GM18507 (cell line): Measurements from ENCODE around the gene OR6Y1.

Source experiments
- DNase-seq: peaks from one replicate; pipeline ENCODE4 v3.0.0; 2011; ENCODE audit warnings: low read depth; ENCODE audit not compliant: insufficient read length; ENCODE audit errors: extremely low spot score
- FAIRE-seq: peaks from 2 replicates; lab custom pipeline; 2011; peaks lifted over from hg19 to GRCh38; lab: Jason Lieb, UNC

The OR6Y1 gene, protein sequence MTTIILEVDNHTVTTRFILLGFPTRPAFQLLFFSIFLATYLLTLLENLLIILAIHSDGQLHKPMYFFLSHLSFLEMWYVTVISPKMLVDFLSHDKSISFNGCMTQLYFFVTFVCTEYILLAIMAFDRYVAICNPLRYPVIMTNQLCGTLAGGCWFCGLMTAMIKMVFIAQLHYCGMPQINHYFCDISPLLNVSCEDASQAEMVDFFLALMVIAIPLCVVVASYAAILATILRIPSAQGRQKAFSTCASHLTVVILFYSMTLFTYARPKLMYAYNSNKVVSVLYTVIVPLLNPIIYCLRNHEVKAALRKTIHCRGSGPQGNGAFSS

GRCh38 chr1:158554352-158554751, at the start of gene OR6Y1:
Gene OR6Y1, minus strand, starts transcription at chr1:158554405. Its CDS starts 6,300 bp downstream, at chr1:158548105.
- DNase-seq, result no peak
- no peak for FAIRE-seq

DNA sequence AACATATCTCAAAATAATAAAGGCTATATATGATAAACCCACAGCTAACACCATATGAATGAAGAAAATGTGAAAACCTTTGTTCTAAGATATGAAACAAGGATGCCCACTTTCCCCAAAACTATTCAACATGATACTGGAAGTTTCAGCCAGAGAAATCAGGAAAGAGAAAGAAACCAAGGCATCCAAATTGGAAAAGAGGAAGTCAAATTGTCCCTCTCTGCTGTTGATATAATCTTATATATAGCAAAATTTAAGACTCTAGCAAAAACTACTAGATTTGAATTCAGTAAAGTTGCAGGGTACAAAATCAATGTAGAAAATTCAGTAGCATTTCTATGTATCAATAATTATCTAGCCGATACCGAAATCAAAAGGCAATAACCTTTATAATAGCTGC, 46.5 kb upstream of the OR6Y1 start:
- no peak for FAIRE-seq

GRCh38 chr1:158586942-158587341, 32.7 kb upstream of the OR6Y1 start:
- no peak for FAIRE-seq
- DNase-seq, result no peak

More for the DNA sequence above, 46.5 kb upstream of the OR6Y1 start:
- DNase-seq, result no peak

DNA sequence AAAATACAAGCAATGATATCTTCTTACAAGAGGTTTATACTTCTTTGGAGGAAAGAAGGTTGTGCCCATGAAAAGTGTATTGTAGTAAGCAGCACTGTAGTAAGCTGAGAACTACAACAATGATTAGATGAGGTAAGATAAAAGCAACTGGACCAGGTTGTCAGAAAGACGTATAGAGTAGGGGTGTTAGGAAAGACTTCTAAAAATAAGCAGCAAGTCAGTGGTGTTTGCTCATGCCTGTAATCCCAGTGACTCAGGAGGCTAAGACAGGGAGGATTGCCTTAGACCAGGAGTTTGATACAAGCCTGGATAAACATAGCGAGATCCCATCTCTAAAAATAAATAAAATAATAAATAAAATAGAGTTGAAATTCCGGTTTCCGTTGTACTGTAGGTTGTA, 29.8 kb upstream of the OR6Y1 start:
- no peak for FAIRE-seq
- DNase-seq, result no peak

DNA sequence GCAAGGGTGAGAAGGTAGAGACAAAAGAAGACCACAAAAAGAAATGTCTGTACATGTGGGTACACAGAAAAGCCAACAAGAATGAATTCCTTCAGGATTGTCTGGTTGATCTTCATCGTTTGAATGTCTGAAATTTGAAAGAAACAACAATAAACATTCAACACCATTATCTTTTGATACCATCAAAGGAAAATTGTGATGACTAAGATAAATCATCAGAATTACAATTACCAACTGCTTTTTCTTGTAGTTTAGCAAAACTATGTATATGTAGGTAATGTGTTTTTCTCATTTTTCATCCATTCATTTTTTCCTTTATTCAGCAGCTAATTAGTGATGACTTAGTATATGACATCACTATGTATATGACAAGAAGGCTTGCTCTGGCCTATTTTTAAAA, 25.5 kb upstream of the OR6Y1 start, which contains the start of gene OR10X1:
TSS of gene OR10X1 (minus strand) at position 167 of the 400 bp plus-strand sequence. CDS start at position 167, 0 bp downstream.
- no peak for DNase-seq
- FAIRE-seq, result no peak

- FAIRE-seq, result no peak
- DNase-seq, result no peak
Measured at GRCh38 chr1:158577561-158577960, 23.4 kb upstream of the OR6Y1 start.

DNA sequence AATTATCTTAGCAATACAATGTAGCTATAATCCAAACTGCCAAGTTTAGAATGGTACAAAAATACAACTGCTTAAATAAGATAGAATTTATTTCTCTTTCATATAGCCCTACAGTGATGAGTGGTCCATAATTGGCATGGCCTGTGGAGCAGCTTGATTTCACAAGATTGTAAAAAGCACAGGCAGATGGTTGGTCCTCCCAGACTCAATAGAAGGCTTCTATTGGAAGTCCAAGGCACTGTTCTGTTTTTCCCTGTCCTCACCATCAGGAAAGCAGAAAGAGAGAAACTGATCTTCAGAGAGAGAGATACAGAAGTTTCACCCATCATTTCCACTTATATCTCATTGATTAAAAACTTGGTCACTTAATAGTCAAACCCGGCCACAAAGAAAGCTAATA, 18.0 kb upstream of the OR6Y1 start:
- FAIRE-seq (no peak), DNase-seq (no peak)

DNA sequence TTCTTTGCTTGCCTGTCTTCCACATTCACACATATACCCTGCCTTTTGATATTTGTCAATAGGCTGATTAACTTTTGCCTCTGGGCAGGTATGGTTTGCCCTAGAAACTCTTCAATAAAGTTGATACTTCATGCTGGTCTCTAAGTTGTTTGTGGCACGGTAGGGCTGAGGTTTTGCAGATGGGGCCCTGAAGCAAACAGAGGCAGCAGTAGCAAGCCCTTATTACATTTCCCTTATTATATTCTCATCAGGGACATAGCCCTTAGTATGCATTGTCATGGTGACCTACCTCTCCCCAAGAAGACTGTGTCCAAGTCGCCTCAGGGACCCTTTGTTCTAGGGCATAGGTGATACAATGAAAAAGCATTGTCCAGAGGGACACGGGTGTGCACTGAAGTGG, 16.3 kb upstream of the OR6Y1 start, which contains the start of gene OR6P1:
TSS of gene OR6P1 (minus strand) at position 101 of the 400 bp plus-strand sequence. CDS start 6,976 bp downstream, outside the sequence.
- FAIRE-seq (no peak), DNase-seq (no peak)

- DNase-seq, result no peak
- no peak for FAIRE-seq
Measured at GRCh38 chr1:158564608-158565007, 10.4 kb upstream of the OR6Y1 start.

- DNase-seq, result no peak
- FAIRE-seq, result no peak
Measured at GRCh38 chr1:158563853-158564252, 9.6 kb upstream of the OR6Y1 start.

GRCh38 chr1:158559696-158560095, 5.5 kb upstream of the OR6Y1 start:
- DNase-seq, result no peak
- FAIRE-seq, result no peak

DNA sequence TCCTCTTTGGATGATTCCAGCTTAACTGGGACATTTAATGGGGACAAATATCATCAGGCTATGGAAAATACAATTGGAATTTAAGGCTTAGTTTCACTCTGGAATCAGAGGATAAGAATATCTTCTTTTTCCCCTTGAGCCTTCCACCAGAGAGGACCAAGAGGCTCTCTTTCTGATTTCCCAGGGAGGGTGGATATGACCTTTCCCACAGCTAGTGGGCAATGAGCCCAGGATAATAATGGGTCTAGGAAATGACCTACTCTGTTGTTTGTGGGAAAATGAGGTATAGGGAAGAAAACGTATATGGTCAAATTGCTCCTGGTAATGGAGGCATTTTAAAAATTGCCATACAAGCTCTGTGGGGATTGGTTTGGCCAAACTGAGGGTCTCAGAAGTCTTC, 1.9 kb downstream of the OR6Y1 start:
- FAIRE-seq (no peak), DNase-seq (no peak)

DNA sequence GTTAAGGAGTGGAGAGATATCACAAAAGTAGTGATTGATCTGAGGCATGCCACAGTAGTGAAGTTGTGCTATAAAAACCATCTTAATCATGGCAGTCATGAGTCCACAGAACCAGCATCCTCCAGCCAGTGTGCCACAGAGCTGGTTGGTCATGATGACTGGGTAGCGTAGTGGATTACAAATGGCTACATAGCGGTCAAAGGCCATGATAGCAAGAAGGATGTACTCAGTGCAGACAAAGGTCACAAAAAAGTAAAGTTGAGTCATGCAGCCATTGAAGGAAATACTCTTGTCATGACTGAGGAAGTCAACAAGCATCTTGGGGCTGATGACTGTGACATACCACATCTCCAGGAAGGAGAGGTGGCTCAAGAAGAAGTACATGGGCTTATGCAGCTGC, 6.7 kb downstream of the OR6Y1 start:
- no peak for FAIRE-seq

DNA sequence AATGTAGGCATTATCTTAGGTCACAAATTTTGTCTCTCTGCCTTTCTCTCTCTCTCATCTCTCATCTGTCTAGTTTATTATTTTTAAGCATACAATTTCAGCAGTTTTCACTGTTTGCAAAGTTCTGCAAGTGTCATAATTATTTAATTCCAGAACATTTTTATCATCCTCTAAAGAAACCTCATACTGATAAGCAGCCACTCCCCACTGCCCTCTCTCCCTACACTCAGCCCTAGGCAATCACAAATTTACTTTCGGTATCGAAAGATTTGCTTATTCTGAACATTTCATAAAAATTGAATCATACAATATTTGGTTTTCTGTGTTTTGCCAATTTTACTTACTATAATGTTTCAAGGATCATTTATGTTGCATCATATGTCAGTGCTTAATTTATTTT, 16.6 kb downstream of the OR6Y1 start:
- DNase-seq, result no peak
- FAIRE-seq, result no peak

More for the DNA sequence above, 6.7 kb downstream of the OR6Y1 start:
- DNase-seq, result no peak

GRCh38 chr1:158534496-158534895, 19.7 kb downstream of the OR6Y1 start:
- DNase-seq (no peak), FAIRE-seq (no peak)

DNA sequence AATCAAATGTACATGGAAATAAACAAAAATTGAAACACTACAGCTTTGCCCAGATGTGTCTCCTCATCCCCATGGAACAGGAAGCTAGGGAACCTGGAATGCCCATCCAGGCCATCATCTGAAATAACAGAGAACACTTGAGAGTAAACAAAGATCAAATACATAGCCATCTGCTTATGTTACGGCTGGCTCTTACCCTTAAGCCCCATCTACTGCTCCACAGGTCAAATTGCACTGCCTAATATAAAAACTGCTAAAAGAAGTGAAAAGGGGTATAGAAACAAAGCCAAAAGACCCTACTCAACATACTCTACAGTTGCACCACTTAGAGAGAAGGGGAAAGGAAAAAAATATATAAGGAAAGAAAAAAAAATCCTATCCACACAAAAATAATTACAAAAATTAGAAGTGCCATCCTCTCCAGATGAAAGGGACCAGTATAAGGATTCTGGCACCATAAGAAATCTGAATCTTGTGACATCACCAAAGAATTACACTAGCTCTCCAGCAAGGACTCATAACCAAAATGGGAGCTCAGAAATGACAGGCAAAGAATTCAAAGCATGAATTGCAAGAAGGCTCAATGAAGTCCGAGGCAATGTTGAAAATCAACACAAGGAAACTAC, 26.9 kb downstream of the OR6Y1 start:
- FAIRE-seq (peak; percentile 73), DNase-seq (peak; percentile 2)

DNA sequence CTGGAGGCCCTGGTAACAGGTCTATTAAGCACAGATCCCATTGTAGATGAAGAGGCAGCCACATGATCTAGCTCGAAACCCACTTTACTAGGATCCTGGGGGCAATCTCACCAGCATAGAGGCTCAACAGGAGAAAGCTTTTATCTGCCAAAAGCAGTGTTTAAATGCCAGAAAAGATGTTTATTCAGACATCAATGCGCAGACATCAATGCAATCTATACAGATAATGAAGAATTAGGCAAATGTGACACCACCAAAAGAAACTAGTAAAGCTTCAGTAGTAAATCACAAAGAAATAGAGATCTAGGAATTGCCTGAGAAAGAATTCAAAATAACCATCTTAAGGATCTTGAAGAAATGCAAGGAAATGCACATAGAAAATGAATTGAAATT, 32.5 kb downstream of the OR6Y1 start:
- DNase-seq (no peak), FAIRE-seq (no peak)

DNA sequence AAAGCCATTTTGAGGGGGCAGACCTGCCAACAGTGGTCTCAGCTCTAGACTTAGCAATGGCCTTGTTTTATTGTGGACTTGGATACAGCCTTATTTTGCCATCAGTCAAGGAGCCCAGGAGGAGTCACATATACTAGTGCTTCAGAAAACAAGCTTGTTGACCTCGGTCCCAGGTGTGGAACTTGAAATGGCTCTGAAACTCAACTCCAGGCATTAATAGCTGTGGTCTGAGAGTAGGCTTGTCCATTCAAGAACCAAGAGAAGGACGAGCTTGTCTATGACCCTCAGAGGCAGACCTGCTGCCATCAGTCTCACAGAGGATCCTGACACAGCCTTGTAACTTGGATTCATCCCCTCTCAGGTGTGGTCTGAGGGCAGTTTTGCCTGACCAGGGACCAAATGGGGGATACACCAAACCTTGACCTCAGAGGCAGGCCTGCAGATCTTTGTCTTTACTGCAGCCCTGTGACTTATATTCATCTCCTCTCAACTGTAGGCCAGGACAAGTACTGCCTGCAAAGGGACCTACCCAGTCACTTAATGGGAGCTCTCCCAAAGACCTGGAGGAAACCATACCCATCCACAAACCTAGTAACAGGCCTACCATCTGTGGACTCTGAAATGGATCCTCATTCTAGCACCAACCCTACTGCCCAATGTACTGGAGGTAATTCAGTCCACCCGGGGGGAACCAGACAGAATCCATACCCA, 33.1 kb downstream of the OR6Y1 start:
- no peak for FAIRE-seq
- DNase-seq, result no peak

GRCh38 chr1:158520021-158520420, 34.2 kb downstream of the OR6Y1 start:
- DNase-seq (no peak), FAIRE-seq (no peak)

DNA sequence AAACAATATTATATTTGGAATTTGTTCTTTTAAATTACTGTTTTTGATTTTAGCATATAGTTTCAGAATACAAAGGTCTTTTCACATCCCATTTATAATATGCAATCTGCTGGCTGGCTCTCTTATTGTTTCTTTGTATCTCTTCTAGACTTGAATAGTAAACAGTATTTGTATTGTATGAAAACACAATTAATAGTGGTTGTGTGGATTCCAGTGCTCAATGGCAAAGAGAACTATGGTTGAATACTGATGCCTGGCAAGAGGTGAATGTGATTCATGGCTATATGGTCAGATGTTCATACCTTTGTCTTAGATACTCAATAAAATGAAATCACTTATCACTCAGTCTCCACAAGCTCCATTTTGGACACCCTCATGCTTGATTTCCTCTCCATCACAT, 37.2 kb downstream of the OR6Y1 start:
- DNase-seq (no peak), FAIRE-seq (no peak)
